Measurements from ENCODE around the gene CXCR4. TPM values are rescaled to one million over a fixed set of nuclear protein-coding genes. Genes with fewer than 3 reads are reported as not detected.

The CXCR4 gene
- total and polyA plus RNA-seq, 7 donors = 5.0 to 255 (median 6.6) TPM

DNA sequence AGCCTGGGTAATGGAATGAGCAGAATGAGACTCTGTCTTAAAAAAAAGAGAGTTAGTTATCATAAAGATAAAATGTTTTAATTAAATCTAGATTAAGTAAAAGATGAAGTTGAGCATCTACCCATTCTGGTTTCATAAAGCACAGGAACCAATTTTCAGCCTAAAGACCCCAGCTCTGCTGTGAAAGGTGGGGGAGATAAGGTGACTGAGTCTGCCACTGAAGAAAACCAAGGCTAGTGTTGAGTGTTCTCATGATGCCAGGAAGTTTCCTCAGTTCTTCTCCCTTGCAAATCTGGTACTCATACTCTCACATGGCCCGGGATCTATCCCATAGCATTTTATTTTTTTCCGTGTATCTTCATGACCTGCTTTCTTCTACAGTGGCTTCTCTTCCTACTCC lies 10.4 kb upstream of the CXCR4 start:
- TF ChIP-seq, protein P1, sequence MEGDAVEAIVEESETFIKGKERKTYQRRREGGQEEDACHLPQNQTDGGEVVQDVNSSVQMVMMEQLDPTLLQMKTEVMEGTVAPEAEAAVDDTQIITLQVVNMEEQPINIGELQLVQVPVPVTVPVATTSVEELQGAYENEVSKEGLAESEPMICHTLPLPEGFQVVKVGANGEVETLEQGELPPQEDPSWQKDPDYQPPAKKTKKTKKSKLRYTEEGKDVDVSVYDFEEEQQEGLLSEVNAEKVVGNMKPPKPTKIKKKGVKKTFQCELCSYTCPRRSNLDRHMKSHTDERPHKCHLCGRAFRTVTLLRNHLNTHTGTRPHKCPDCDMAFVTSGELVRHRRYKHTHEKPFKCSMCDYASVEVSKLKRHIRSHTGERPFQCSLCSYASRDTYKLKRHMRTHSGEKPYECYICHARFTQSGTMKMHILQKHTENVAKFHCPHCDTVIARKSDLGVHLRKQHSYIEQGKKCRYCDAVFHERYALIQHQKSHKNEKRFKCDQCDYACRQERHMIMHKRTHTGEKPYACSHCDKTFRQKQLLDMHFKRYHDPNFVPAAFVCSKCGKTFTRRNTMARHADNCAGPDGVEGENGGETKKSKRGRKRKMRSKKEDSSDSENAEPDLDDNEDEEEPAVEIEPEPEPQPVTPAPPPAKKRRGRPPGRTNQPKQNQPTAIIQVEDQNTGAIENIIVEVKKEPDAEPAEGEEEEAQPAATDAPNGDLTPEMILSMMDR (IDR thresholded peaks at IDR 0.05) = no peak
- no peak for TF ChIP-seq POLR2A (IDR thresholded peaks at IDR 0.05)
- TF ChIP-seq POLR2AphosphoS5 (IDR thresholded peaks at IDR 0.05) = no peak
- TF ChIP-seq EP300 (IDR thresholded peaks at IDR 0.05) = no peak
- H3K4me3 ChIP-seq = no peak overlapping the region
- peaks cover 0 to 5% (median under 1%) of the 10 kb centered on the region in 3 donors for H3K27me3 ChIP-seq
- DNase-seq = no peak
- no peaks in the 10 kb centered on the region for H3K9me3 ChIP-seq
- H3K4me1 ChIP-seq = peaks cover 0 to 14% (median 9%) of the 10 kb centered on the region in 4 donors
- intact Hi-C loops (cut with DNase I) = no loop called here
- no peaks in the 10 kb centered on the region for H3K36me3 ChIP-seq
- WGBS, 2 donors = 93% methylated on average over 2 of the region's 2 CpGs
- H3K27ac ChIP-seq = no peak overlapping the region

DNA sequence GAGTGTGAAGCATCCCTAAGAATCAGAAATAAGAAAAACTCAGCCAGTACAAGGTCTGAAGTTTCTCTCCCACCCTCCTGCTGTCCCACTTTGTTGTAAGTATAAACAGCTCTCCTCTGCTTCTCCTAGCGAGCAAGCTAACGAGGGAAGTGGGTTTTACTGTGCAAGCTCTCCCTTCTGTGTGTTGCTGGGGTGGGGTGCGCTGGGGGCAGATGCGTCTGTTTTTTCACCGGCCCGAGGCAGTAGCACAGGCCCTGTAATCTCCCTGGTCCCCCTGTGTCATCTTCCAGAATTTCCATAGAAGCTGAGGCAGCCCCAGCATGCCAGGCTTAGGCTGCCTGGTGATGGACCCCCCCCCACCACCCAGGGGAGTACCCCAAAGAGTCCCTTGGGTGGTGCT lies 9.4 kb upstream of the CXCR4 start:
- peaks cover 0 to 14% (median 9%) of the 10 kb centered on the region in 4 donors for H3K4me1 ChIP-seq
- H3K27ac ChIP-seq = no peak overlapping the region
- no peaks in the 10 kb centered on the region for H3K36me3 ChIP-seq
- H3K4me3 ChIP-seq = no peak overlapping the region
- no peaks in the 10 kb centered on the region for H3K9me3 ChIP-seq
- intact Hi-C loops (cut with DNase I) = no loop called here
- TF ChIP-seq, protein P1 (IDR thresholded peaks at IDR 0.05) = no peak
- TF ChIP-seq POLR2A (IDR thresholded peaks at IDR 0.05) = no peak
- no peak for TF ChIP-seq POLR2AphosphoS5 (IDR thresholded peaks at IDR 0.05)
- TF ChIP-seq EP300 (IDR thresholded peaks at IDR 0.05) = no peak
- WGBS, 2 donors = 60 to 86% methylated on average over 6 of the region's 6 CpGs
- H3K27me3 ChIP-seq = peaks cover 0 to 6% (median 5%) of the 10 kb centered on the region in 3 donors
- no peak for DNase-seq

DNA sequence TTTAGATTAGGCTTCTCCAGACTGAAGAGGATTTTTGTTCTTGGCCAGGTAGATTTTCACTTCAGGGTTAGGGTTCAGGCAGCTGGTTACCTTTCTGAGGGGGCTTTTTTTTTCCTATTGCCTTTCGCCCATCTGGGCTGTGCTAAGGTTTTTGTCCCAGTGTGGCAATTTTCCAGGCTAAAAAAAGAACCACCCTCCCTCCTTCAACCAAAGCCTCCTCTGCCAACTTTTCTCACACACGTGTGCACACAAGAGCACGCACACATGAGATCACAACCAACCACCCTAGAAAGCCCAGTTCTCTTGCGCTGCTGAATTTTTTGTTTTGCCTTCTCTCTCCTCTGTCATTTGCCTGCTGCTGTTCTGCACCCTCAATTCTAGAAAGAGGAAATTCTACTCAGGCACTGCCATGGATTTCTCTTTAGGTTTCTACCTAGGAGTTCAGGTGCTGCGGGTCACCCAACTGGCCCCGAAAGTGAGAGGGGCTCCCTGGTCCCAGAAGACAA lies 8.5 kb upstream of the CXCR4 start:
- TF ChIP-seq, protein P1 (IDR thresholded peaks at IDR 0.05) = no peak
- TF ChIP-seq POLR2A (IDR thresholded peaks at IDR 0.05) (no peak), EP300 (IDR thresholded peaks at IDR 0.05) (no peak)
- Histone ChIP-seq H3K36me3 (no peaks in the 10 kb centered on the region), H3K27me3 (peaks cover 0 to 9% (median 5%) of the 10 kb centered on the region in 3 donors), H3K4me3 (no peak overlapping the region), H3K27ac (no peak overlapping the region), H3K4me1 (peaks cover 0 to 14% (median 9%) of the 10 kb centered on the region in 4 donors), H3K9me3 (no peaks in the 10 kb centered on the region)
- 63 to 81% methylated on average over 6 of the region's 6 CpGs for WGBS, 2 donors
- intact Hi-C loops (cut with DNase I) = no loop called here
- no peak for DNase-seq

DNA sequence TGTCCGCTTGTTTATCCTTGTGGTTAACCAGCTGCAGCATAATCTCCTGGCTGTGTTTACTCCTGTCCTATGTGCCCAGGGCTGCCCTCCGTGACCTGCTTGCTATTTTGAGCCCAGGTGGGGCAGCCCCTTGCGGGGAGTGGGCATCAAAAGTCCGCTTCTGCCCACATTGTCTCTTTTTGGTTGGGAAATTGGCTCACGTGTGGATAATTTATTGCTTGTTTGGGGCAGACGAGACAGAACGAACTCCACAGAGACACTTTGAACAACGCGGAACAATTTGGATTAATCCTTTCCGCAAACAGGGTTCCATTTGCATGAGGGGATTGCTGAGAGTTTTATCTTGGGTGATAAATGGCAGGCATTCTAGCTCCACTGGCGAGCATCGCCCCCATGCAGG lies 8.1 kb upstream of the CXCR4 start:
- Histone ChIP-seq H3K27me3 (peaks cover 0 to 14% (median 5%) of the 10 kb centered on the region in 3 donors), H3K9me3 (no peaks in the 10 kb centered on the region), H3K36me3 (no peaks in the 10 kb centered on the region), H3K4me1 (peaks cover 0 to 14% (median 9%) of the 10 kb centered on the region in 4 donors), H3K4me3 (no peak overlapping the region), H3K27ac (no peak overlapping the region)
- no peak for DNase-seq
- WGBS, 2 donors = 46 to 55% methylated on average over 12 of the region's 12 CpGs
- no peak for TF ChIP-seq EP300 (IDR thresholded peaks at IDR 0.05)
- no peak for TF ChIP-seq POLR2AphosphoS5 (IDR thresholded peaks at IDR 0.05)
- TF ChIP-seq, protein P1 (IDR thresholded peaks at IDR 0.05) = no peak
- TF ChIP-seq POLR2A (IDR thresholded peaks at IDR 0.05) = no peak
- intact Hi-C loops (cut with DNase I) = no loop called here

DNA sequence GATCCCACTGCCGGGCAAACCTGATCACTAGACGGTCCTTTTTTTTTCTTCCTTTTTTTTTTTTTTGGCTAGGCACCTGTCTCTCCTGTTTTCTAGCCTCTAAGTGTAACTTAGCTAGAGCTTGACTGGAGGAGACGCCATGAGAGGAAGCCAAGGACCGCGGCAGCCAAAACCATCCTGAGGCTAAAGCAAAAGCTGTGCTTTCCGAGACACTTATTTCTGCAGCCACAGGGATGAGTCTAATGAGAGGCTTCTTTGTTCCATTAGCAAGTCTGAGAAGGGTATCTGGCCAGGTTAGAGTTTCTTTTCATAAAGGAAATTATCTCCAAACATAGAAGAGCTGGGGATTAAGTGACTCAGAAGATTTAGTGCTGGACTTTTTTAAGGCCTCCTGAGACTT lies 7.3 kb upstream of the CXCR4 start:
- H3K27ac ChIP-seq = no peak overlapping the region
- peaks cover 0 to 14% (median 9%) of the 10 kb centered on the region in 4 donors for H3K4me1 ChIP-seq
- H3K9me3 ChIP-seq = no peaks in the 10 kb centered on the region
- intact Hi-C loops (cut with DNase I) = no loop called here
- H3K4me3 ChIP-seq = no peak overlapping the region
- no peaks in the 10 kb centered on the region for H3K36me3 ChIP-seq
- 46 to 80% methylated on average over 6 of the region's 6 CpGs for whole genome bisulfite sequencing, 2 donors
- TF ChIP-seq POLR2A (IDR thresholded peaks at IDR 0.05) (no peak), POLR2AphosphoS5 (IDR thresholded peaks at IDR 0.05) (no peak), EP300 (IDR thresholded peaks at IDR 0.05) (no peak)
- TF ChIP-seq, protein P1 (IDR thresholded peaks at IDR 0.05) = no peak
- no peak for DNase-seq
- H3K27me3 ChIP-seq = peaks cover 0 to 21% (median 13%) of the 10 kb centered on the region in 3 donors

All from sigmoid colon (tissue), 7 donors.